Measurements from ENCODE around the gene AGTRAP. TPM values are rescaled to one million over a fixed set of nuclear protein-coding genes. Genes with fewer than 3 reads are reported as not detected.

The AGTRAP gene
- total and polyA plus RNA-seq, 2 donors (not counting 3 experiments of a cell fraction or from before 2014, with no cell fraction given), result 41.6 to 101 TPM

GRCh38 chr1:11774753-11775152 is 38.8 kb downstream of the AGTRAP start:
- H3K36me3 ChIP-seq (ENCODE audit: control insufficient read depth in 2 of 2, extremely low read depth in 1 of 2, insufficient read depth in 2 of 2, low read length in 2 of 2), result no peaks in the 10 kb centered on the region
- TF ChIP-seq MYC (IDR thresholded peaks at IDR 0.05; ENCODE audit: low read depth, low read length) (no peak), JUN (IDR thresholded peaks at IDR 0.05; ENCODE audit: borderline replicate concordance, insufficient read depth, insufficient read length, low read depth) (no peak), EZH2 (IDR thresholded peaks at IDR 0.05; ENCODE audit: borderline replicate concordance, low read depth, low read length, severe bottlenecking) (no peak), CTCF (IDR thresholded peaks at IDR 0.05; ENCODE audit: extremely low read depth in 1 of 2, insufficient read depth in 1 of 2, low read depth in 1 of 2, low read length in 2 of 2) (no peak), MAX (IDR thresholded peaks at IDR 0.05; ENCODE audit: insufficient read depth, insufficient read length) (no peak), POLR2A (IDR thresholded peaks at IDR 0.05; ENCODE audit: low read depth, low read length) (no peak), POLR2AphosphoS5 (IDR thresholded peaks at IDR 0.05; ENCODE audit: insufficient read depth, low read depth, low read length) (no peak), FOS (IDR thresholded peaks at IDR 0.05; ENCODE audit: borderline replicate concordance, insufficient read depth, low read length) (no peak), GATA2 (IDR thresholded peaks at IDR 0.05; ENCODE audit: insufficient read depth, insufficient read length, low read depth, low read length) (no peak)
- intact Hi-C loops (cut with micrococcal nuclease), result no loop called here
- no peak for FAIRE-seq
- H3K4me1 ChIP-seq (ENCODE audit: control insufficient read depth, extremely low read depth, insufficient read depth, low read length), result no peaks in the 10 kb centered on the region
- no peak for DNase-seq (ENCODE audit: low read depth, low spot score)
- H2AFZ ChIP-seq (ENCODE audit: low read depth, low read length), result no peak overlapping the region
- no peaks in the 10 kb centered on the region for H3K9me3 ChIP-seq (replicated peaks; ENCODE audit: control insufficient read depth, insufficient read depth, low read length)
- BruUV-seq (replicated peaks), result no TSS peak
- H3K9ac ChIP-seq (replicated peaks; ENCODE audit: extremely low read depth, insufficient read depth, low read length), result no peak overlapping the region
- H3K9me1 ChIP-seq (replicated peaks; ENCODE audit: control insufficient read depth, extremely low read depth, insufficient read depth, low read length), result no peaks in the 10 kb centered on the region
- H3K4me3 ChIP-seq (replicated peaks in 1 of 3; ENCODE audit: insufficient read depth in 1 of 3, low read depth in 1 of 3, low read length in 3 of 3), result no peak overlapping the region
- ChIA-PET CTCF (no interaction called here), POLR2A (interaction anchor here (0.6 kb wide), 1 partner anchor 15 kb away, joined by 3 read pairs; no protein-coding TSS in a partner anchor)
- no peak overlapping the region for H3K27ac ChIP-seq (ENCODE audit: insufficient read depth, low read depth, low read length)
- dilution Hi-C loops (cut with MboI; ENCODE audit: extremely low pct_ligation_motif_present, low sequenced_read_pairs), result no loop called here
- H4K20me1 ChIP-seq (replicated peaks; ENCODE audit: control insufficient read depth, extremely low read depth, insufficient read depth, low read length), result no peaks in the 10 kb centered on the region
- no peaks in the 10 kb centered on the region for H3K79me2 ChIP-seq (ENCODE audit: control insufficient read depth, insufficient read depth, low read length)
- H3K27me3 ChIP-seq (ENCODE audit: control insufficient read depth in 2 of 2, insufficient read depth in 2 of 2, low read length in 2 of 2), result no peaks in the 10 kb centered on the region
- no peak overlapping the region for H3K4me2 ChIP-seq (ENCODE audit: insufficient read depth, low read length)
